HepG2 (cell line): ENCODE measurements around the gene FMO2. TPM values are rescaled to one million over a fixed set of nuclear protein-coding genes. Genes with fewer than 3 reads are reported as not detected.
"Not testable (repeated sequence)": the region's sequence is repeated elsewhere in the genome, so short reads cannot be mapped to it uniquely, and the experiment has no call there.

Experiments used
- ATAC-seq: fragments of 200-7000 bp; cut with Tn5 transposase; 3 replicates; pipeline ENCODE4 v1.9.1; 2020; ENCODE audit warnings: mild to moderate bottlenecking, moderate library complexity
- BruUV-seq: library from RNA; stranded (reverse); fragments of 400-500 nt; replicated peaks from 2 replicates; lab custom pipeline; 2021; lab: Mats Ljungman, UMichigan
- CTCF ChIA-PET: fragments of 300-600 bp; formaldehyde crosslinking; extraction: SDS; loops from one replicate; lab custom pipeline; 2021; ENCODE audit warnings: low total read pairs, inconsistent platforms, low intra/inter-chr PET ratio; lab: Yijun Ruan, JAX
- POLR2A ChIA-PET: fragments of 350-600 bp; sonication (Branson Sonifier 250); formaldehyde crosslinking; loops from one replicate; lab custom pipeline; 2020; ENCODE audit warnings: antibody characterized with exemption, inconsistent platforms; lab: Yijun Ruan, JAX
- DNase-seq: peaks from one replicate; pipeline ENCODE4 v3.0.0-alpha.2; 2015; ENCODE audit warnings: low spot score
- FAIRE-seq: peaks from 3 replicates; lab custom pipeline; 2011; peaks lifted over from hg19 to GRCh38; lab: Jason Lieb, UNC
- H2AFZ ChIP-seq: one replicate; pipeline ENCODE4 v1.6.1; 2011; ENCODE audit warnings: low read length, inconsistent platforms
- H3K27ac ChIP-seq: fragments of 300-600 bp; 3 replicates; pipeline ENCODE4 v1.8.0; 2011; ENCODE audit warnings: mixed run types, mild to moderate bottlenecking, mixed read lengths, low read length, inconsistent platforms; ENCODE audit not compliant: insufficient read depth; ENCODE audit errors: extremely low read length
- H3K27me3 ChIP-seq, 2 experiments: fragments of 200-600 bp in 1 of 2; 2 replicates in 1 of 2; 3 replicates in 1 of 2; pipeline versions ENCODE4 v1.6.0 to v1.8.0; 2011; ENCODE audit warnings: low read length in 2 of 2, mild to moderate bottlenecking in 2 of 2, moderate library complexity in 2 of 2, inconsistent platforms in 1 of 2; ENCODE audit not compliant: insufficient read depth in 2 of 2, control insufficient read depth in 1 of 2
- H3K36me3 ChIP-seq, 2 experiments: fragments of 200-600 bp in 1 of 2; replicated peaks in 1 of 2; 2 replicates in 1 of 2; 3 replicates in 1 of 2; pipeline versions ENCODE4 v1.5.1 to v1.8.0; 2011; ENCODE audit warnings: low read length in 2 of 2, inconsistent platforms in 1 of 2; ENCODE audit not compliant: insufficient read depth in 2 of 2, control insufficient read depth in 1 of 2
- H3K4me1 ChIP-seq: 2 replicates; pipeline ENCODE4 v1.5.1; 2012; ENCODE audit warnings: low read length, inconsistent platforms; ENCODE audit not compliant: insufficient read depth
- H3K4me2 ChIP-seq: 2 replicates; pipeline ENCODE4 v1.6.0; 2011; ENCODE audit warnings: low read depth, low read length, inconsistent platforms
- H3K4me3 ChIP-seq, 3 experiments: fragments of 200-600 bp in 1 of 3; sonication (generic), shearing (Covaris generic) in 1 of 3; replicated peaks in 1 of 3; 2 replicates each; pipeline ENCODE4 v1.5.1; 2011 to 2016; ENCODE audit warnings: low read length in 3 of 3, inconsistent platforms in 2 of 3, low read depth in 2 of 3, mild to moderate bottlenecking in 2 of 3, control low read depth in 1 of 3, mixed read lengths in 1 of 3; ENCODE audit not compliant: insufficient read depth in 1 of 3
- H3K79me2 ChIP-seq: one replicate; pipeline ENCODE4 v1.6.1; 2011; ENCODE audit warnings: low read length, inconsistent platforms; ENCODE audit not compliant: insufficient read depth
- H3K9ac ChIP-seq: 2 replicates; pipeline ENCODE4 v1.6.0; 2011; ENCODE audit warnings: mild to moderate bottlenecking, low read depth, low read length, inconsistent platforms; ENCODE audit not compliant: insufficient read depth
- H3K9me3 ChIP-seq: 2 replicates; pipeline ENCODE4 v1.5.1; 2012; ENCODE audit warnings: mild to moderate bottlenecking, low read length
- H4K20me1 ChIP-seq: 2 replicates; pipeline ENCODE4 v1.6.0; 2011; ENCODE audit warnings: inconsistent platforms, mild to moderate bottlenecking, low read length, moderate library complexity; ENCODE audit not compliant: insufficient read depth
- CSRNP2 ChIP-seq: sonication (generic); formaldehyde crosslinking; conservative IDR thresholded peaks from 2 replicates; pipeline ENCODE4 v1.8.0; 2022; ENCODE audit warnings: low read depth, missing genetic modification reagents
- SRF ChIP-seq: IDR thresholded peaks from 2 replicates; pipeline ENCODE4 v1.6.1; 2011; ENCODE audit warnings: mild to moderate bottlenecking, low read depth, low read length, moderate library complexity
- ZNF343 ChIP-seq: sonication (generic); formaldehyde crosslinking; IDR thresholded peaks from 2 replicates; pipeline ENCODE4 v1.4.0; 2020; ENCODE audit warnings: mild to moderate bottlenecking, missing genetic modification reagents
- ZNF737 ChIP-seq: sonication (generic); formaldehyde crosslinking; IDR thresholded peaks from 2 replicates; pipeline ENCODE4 v1.5.0; 2020; ENCODE audit warnings: missing genetic modification reagents, mild to moderate bottlenecking, borderline replicate concordance
- WGBS: methylation state at CpG from one replicate; pipeline ENCODE4 v1.1.6; 2017; ENCODE audit warnings: low lambda C conversion rate; 5-methylcytosine and 5-hydroxymethylcytosine counted together
- in situ Hi-C: cut with HindIII; loops from 2 replicates; pipeline ENCODE4 v1.10.0; 2017; ENCODE audit warnings: low pct_unique_long_range_greater_than_20kb; ENCODE audit not compliant: extremely low pct_ligation_motif_present
- intact Hi-C: fragments of 100-400 bp; cut with micrococcal nuclease; formaldehyde crosslinking; loops from one replicate; pipeline ENCODE4 v1.10.0; 2022; ENCODE audit not compliant: unreplicated experiment
- polyA plus RNA-seq, 8 experiments: library from polyadenylated mRNA; depleted of rRNA in 3 of 8; stranded (reverse) in 7 of 8; unstranded in 1 of 8; fragments of >200 nt; fragmentation: Illumina TruSeq in 4 of 8; extraction: Trizol in 4 of 8; gene quantifications; 2 replicates each; pipeline versions ENCODE4 v1.2.1 to v1.2.3, GENCODE V29; 2011 to 2016; ENCODE audit warnings: low read depth in 4 of 8, missing spikeins in 1 of 8, mixed read lengths in 1 of 8; ENCODE audit not compliant: insufficient read depth in 1 of 8
- total RNA-seq, 5 experiments: library from RNA; depleted of rRNA; stranded (reverse); fragments of >200 nt; fragmentation: Illumina TruSeq; extraction: Trizol; gene quantifications; 2 replicates each; pipeline ENCODE4 v1.2.3, GENCODE V29; 2016; ENCODE audit warnings: low read depth in 1 of 5

The FMO2 gene
- total and polyA plus RNA-seq, 2 of the 13 experiments (the other 11 are each of a cell fraction or from before 2014, with no cell fraction given) = not detected

GRCh38 chr1:171233183-171233582 is 48.1 kb downstream of the FMO2 start:
- BruUV-seq = no TSS peak
- Histone ChIP-seq H3K79me2 (no peaks in the 10 kb centered on the region), H3K36me3 (no peaks in the 10 kb centered on the region), H3K9ac (no peak overlapping the region), H3K27me3 (no peaks in the 10 kb centered on the region), H4K20me1 (no peaks in the 10 kb centered on the region), H3K4me3 (no peak overlapping the region), H3K27ac (no peak overlapping the region), H3K9me3 (no peaks in the 10 kb centered on the region), H3K4me2 (no peak overlapping the region), H2AFZ (no peak overlapping the region), H3K4me1 (no peaks in the 10 kb centered on the region)
- POLR2A ChIA-PET = no interaction called here
- DNase-seq (no peak), ATAC-seq (no peak), FAIRE-seq (no peak)
- intact Hi-C loops = no loop called here
- in situ Hi-C loops = no loop called here
- WGBS = 18% methylated on average over 1 of the region's 1 CpG
- TF ChIP-seq ZNF737 (no peak), CSRNP2 (CRISPR knock-in tag) (no peak), SRF (peak; percentile 39; the same call in 1 of the 2 replicates), ZNF343 (CRISPR knock-in tag) (no peak)
- CTCF ChIA-PET = no interaction called here

- H3K27ac ChIP-seq, POLR2A ChIA-PET, CTCF ChIA-PET, H3K4me2 ChIP-seq, in situ Hi-C loops, H3K36me3 ChIP-seq, H2AFZ ChIP-seq, BruUV-seq, FAIRE-seq, H4K20me1 ChIP-seq, H3K4me1 ChIP-seq, ATAC-seq, H3K27me3 ChIP-seq, H3K9ac ChIP-seq, intact Hi-C loops, H3K9me3 ChIP-seq, DNase-seq, H3K4me3 ChIP-seq, H3K79me2 ChIP-seq: not testable (repeated sequence)
- 95% methylated on average over 4 of the region's 4 CpGs for WGBS
Measured at GRCh38 chr1:171236231-171236630, 51.1 kb downstream of the FMO2 start.
